HTERT RPE-1 (cell line): ENCODE measurements around the gene CATSPERB.
"Not testable (repeated sequence)": the region's sequence is repeated elsewhere in the genome, so short reads cannot be mapped to it uniquely, and the experiment has no call there.

Experiments used
- in situ Hi-C: fragments of 300-500 bp; cut with MboI; formaldehyde crosslinking; loops from 4 replicates; pipeline ENCODE4 v1.14.3; 2020; ENCODE audit warnings: low sequenced_read_pairs

The CATSPERB gene

DNA sequence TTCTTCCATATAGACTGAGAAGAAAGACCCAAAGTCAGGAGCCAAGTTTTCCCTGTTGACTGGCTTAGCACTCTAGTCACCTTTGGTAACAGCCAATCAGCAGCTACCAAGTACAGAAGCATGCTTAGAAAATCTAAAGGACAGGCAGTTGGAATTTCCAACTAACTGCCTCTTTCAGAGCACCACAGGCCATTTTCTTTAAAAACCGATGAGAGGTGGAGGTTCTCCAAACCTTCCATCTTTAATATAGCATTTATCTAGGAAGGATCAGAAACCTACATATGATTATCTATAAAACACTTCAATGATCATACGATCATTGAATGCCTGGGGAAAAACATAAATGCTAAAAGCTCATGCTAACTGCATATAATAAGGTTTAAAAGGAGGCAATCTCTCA is at the start of gene CATSPERB:
Gene CATSPERB (minus strand): TSS at position 101 of the 400 bp plus-strand sequence. CDS start 2,607 bp downstream, outside the sequence.
- in situ Hi-C loops, result no loop called here

DNA sequence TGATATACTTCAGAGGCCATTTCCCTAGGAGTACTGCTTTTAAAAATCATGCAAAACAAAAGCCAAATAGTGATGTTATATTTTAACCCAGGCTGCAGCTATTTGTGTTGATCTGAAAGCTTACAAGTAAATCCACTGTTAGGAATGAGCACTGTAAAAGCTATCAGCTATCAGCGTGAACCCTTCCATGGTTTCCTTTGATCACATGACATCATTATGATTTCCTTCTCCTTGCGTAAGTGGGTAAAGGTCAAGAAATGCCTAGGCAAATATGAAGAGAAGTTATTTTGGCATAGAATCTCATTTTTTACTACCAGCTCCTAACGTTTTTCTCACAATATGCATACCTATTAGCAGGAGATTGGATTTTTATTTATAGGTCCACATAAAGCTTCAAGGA is 48.6 kb upstream of the CATSPERB start:
- in situ Hi-C loops, result no loop called here

GRCh38 chr14:91778217-91778616 is 46.3 kb upstream of the CATSPERB start:
- in situ Hi-C loops, result no loop called here

DNA sequence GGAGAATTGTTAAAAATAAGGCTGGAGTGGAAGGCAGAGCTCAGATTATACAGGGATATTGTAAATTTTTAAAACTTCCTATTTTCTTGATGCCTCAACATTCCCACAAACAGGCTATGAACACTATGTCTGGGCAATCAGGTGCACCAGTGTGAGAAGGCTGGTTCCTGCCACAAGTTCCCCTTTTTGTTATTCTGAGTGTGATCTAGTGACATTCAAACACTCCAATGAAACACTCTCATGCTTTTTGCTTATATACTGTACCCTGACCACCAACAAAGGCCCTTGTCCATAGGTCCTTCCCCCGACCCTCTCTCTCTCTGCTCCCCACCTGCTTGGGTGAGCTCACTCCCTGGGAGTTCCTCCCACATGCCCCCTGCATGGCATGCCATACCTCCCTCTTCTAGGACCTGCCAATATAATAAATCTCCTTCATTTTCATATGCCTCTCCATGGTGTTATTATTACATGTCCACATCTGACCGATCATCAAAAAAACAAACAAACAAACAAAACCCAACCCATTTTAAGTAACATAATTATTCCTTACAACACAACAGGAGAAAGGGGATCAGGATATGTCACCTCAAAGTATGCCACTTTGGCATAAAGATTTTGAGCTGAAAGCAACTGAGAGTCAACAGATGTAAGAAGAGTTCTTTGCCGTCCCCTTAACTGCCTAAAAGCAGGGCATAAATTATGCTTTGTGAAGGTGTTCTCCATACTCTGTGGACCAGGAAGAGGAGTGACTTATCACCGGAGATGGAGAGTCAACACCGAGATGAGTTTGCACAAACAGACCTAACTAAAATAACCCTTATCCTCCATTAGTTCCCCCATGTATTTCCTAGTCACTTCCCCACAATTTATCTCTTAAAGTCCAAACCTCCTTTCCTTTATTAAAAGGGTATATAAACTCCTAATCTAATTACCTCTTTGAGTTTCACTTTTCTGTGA is 42.5 kb upstream of the CATSPERB start:
- in situ Hi-C loops, result no loop called here

- in situ Hi-C loops, result no loop called here
These were observed 38.3 kb upstream of the CATSPERB start for GRCh38 chr14:91770185-91770584.

DNA sequence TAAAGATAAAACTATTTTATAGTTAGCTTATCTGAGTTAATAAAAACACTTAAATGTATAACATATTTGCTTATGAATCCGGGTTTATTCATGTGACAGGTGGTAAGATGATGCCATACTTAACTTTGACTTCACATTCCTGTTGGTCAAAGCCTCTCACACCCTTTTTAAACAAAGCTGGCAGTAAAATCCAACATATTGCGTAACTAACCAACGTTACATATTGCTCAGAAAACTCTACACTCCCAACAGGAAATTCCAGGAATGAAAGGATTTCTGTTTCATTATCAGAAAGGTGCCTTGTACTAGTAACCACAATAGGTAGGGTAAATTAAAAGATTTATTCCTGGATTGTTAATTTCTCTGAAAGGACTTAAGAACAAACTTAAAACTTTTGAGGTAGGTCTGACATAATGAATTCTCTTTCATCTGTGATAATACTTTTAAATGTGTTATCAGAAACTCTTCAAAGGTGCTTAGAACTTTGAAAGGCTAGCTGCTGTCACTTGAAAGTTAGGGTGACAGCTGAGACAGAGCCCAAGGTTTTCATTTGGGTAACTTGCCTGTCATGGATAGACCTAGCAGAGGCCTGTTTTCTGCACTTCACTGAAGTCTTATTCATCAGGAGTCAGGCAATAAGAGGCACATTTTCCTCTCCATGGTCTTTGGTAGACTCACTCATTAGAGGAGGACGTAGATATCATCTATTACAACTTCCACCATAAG is 23.8 kb upstream of the CATSPERB start:
- in situ Hi-C loops, result no loop called here

- in situ Hi-C loops, result no loop called here
These were observed 22.9 kb upstream of the CATSPERB start for GRCh38 chr14:91754819-91755218.

GRCh38 chr14:91754185-91754584 is 22.3 kb upstream of the CATSPERB start:
- in situ Hi-C loops, result no loop called here

DNA sequence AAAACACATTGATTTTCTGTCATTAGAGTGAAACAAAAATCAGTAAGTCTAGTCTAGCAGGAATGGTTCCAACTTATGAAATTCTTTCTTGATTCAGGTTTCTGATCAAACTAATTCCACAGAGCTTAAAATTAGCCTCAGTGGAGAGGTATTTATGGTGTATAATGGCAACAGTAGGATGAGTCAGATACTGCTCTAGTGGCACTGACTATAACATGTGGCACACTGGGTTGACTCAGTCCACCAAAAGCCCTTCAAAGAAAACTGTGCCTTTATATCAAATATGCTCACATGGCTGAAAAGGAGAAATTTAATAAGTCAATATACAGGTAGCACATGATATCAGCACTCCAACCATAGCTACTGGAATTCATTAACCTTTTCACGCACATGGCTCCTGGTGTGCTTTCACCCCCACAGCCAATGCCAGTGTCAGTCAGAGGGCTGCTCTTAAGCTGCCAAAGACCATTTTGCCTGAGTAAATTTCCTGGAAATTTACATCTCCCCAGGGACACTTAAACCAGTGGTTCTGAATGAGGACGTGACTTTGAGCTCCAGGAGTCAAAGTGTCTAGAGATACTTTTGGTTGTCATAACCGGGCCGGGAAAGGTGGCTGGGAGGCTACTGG is 21.7 kb upstream of the CATSPERB start:
- in situ Hi-C loops, result no loop called here

GRCh38 chr14:91752961-91753360 is 21.1 kb upstream of the CATSPERB start:
- in situ Hi-C loops, result no loop called here

DNA sequence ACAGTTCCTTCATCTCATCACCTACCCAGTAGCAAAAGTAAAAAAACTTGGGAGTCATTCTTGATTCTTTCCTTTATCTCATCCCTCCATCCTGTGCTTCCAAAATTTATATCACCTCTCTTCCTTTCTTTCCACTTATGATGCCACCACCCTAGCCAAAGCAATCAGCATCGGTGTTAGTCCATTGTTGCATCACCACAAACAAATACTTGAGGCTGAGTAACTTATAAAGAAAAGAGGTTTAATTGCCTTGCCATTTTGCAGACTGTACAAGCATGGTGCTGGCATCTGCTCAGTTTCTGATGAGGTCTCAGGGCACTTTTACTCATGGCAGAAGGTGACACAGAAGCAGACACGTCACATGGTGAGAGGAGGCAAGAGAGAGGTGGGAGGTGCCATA is 19.8 kb upstream of the CATSPERB start:
- in situ Hi-C loops, result no loop called here

GRCh38 chr14:91750634-91751198 is 18.8 kb upstream of the CATSPERB start:
- in situ Hi-C loops, result no loop called here

GRCh38 chr14:91749868-91750267 is 18.0 kb upstream of the CATSPERB start:
- in situ Hi-C loops, result no loop called here

- in situ Hi-C loops, result no loop called here
These were observed 16.2 kb upstream of the CATSPERB start for GRCh38 chr14:91748049-91748448.

GRCh38 chr14:91745344-91745743 is 13.5 kb upstream of the CATSPERB start:
- in situ Hi-C loops, result no loop called here

- in situ Hi-C loops, result no loop called here
These were observed 12.2 kb upstream of the CATSPERB start for GRCh38 chr14:91744068-91744480.

- in situ Hi-C loops, result no loop called here
These were observed 11.4 kb upstream of the CATSPERB start for GRCh38 chr14:91743305-91743653.

- in situ Hi-C loops, result no loop called here
These were observed 10.9 kb upstream of the CATSPERB start for GRCh38 chr14:91742621-91743304.

DNA sequence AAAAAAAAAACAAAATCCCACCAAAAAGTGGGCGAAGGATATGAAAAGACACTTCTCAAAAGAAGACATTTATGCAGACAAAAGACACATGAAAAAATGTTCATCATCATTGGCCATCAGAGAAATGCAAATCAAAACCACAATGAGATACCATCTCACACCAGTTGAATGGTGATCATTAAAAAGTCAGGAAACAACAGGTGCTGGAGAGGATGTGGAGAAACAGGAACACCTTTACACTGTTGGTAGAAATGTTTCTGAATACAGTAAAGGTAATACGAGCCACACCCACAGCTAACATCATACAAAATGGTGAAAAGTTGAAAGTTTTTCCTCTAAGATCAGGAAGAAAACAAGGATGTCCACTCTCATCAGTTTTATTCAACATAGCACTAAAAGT is 8.0 kb upstream of the CATSPERB start:
- in situ Hi-C loops, result not testable (repeated sequence)

- in situ Hi-C loops, result no loop called here
These were observed 5.7 kb upstream of the CATSPERB start for GRCh38 chr14:91737619-91738018.
